ENCODE results near the gene DENND4A. TPM values are rescaled to one million over a fixed set of nuclear protein-coding genes. Genes with fewer than 3 reads are reported as not detected.
A peak's percentile ranks its signal among the peaks of the same experiment; 100 is the strongest.

DENND4A gene
- total and polyA plus RNA-seq, 10 donors = 9.4 to 88.2 (median 57.3) TPM

GRCh38 chr15:65791335-65792137, 557 bp downstream of the DENND4A start:
- DNase-seq = peak; percentile 91
- intact Hi-C loops (cut with DNase I; ENCODE audit: low total_unique reads) = no loop called here
- H3K4me1 ChIP-seq = peaks cover 21 to 72% (median 55%) of the 10 kb centered on the region in 6 donors
- no peaks in the 10 kb centered on the region for H3K9me3 ChIP-seq
- 0% methylated on average over 22 to 69 of the region's 69 CpGs for WGBS, 5 donors
- H3K36me3 ChIP-seq = no peaks in the 10 kb centered on the region
- H3K27me3 ChIP-seq (replicated peaks in 1 of 7) = no peaks in the 10 kb centered on the region
- peak overlapping the region; percentile 98 to 100 (median 99) for H3K27ac ChIP-seq
- peak overlapping the region; percentile 65 to 83 (median 74) for H3K4me3 ChIP-seq
- peak in 1 of 3 donors; percentile 59 for TF ChIP-seq POLR2A (IDR thresholded peaks at IDR 0.05)
- peak in 1 of 3 donors; percentile 90 for TF ChIP-seq POLR2AphosphoS5 (IDR thresholded peaks at IDR 0.05)
- TF ChIP-seq CTCF (IDR thresholded peaks at IDR 0.05 in 8 of 11, conservative IDR thresholded peaks at IDR 0.05 in 3 of 11) = no peak

- H3K4me1 ChIP-seq = peaks cover 21 to 72% (median 56%) of the 10 kb centered on the region in 6 donors
- H3K36me3 ChIP-seq = no peaks in the 10 kb centered on the region
- TF ChIP-seq POLR2AphosphoS5 (IDR thresholded peaks at IDR 0.05) (no peak), CTCF (IDR thresholded peaks at IDR 0.05 in 8 of 11, conservative IDR thresholded peaks at IDR 0.05 in 3 of 11) (peak in 3 of 11 experiments; percentile 10 to 16 (median 11)), POLR2A (IDR thresholded peaks at IDR 0.05) (no peak)
- peak overlapping the region; percentile 98 to 100 (median 99) for H3K27ac ChIP-seq
- intact Hi-C loops (cut with DNase I; ENCODE audit: low total_unique reads) = no loop called here
- WGBS, 5 donors = 3 to 8% (median 4%) methylated on average over 14 of the region's 14 CpGs
- no peaks in the 10 kb centered on the region for H3K9me3 ChIP-seq
- peak overlapping the region; percentile 65 to 83 (median 74) for H3K4me3 ChIP-seq
- no peaks in the 10 kb centered on the region for H3K27me3 ChIP-seq (replicated peaks in 1 of 7)
- no peak for DNase-seq
These were observed 1.3 kb downstream of the DENND4A start for GRCh38 chr15:65790694-65791334.

DNA sequence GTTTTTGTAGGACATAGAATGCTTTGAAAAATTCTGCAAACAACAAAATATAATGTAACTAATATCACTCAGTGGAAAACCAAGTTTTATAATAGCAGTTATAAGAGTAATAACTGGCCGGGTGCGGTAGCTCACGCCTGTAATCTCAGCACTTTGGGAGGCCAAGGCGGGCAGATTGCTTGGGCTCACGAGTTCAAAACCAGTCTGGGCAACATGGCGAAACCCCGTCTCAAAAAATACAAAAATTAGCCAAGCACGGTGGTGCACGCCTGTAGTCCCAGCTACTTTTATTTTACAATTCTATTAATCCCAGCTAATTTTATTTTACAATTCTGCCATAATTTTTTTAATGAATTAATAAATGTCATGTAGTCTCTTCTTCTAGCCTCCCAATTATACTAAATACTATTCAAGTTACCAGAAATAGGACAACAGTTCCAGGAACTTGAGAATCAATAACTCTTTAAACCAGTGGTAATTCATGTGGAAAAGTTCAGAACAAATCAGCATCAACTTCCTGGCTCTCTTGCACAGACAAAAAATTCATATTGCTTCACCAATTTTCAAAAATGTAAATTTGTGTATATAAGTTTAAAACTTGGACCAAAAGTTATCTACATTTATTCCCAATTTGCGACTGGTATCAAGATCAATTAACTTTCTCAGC, 2.2 kb downstream of the DENND4A start:
- Histone ChIP-seq H3K9me3 (no peaks in the 10 kb centered on the region), H3K27me3 (replicated peaks in 1 of 7) (no peaks in the 10 kb centered on the region), H3K27ac (peak overlapping the region; percentile 98 to 100 (median 99)), H3K36me3 (peaks cover 0 to 4% (median 0%) of the 10 kb centered on the region in 6 donors), H3K4me3 (peak overlapping the region in 5 of 8 donors; percentile 69 to 83 (median 77)), H3K4me1 (peaks cover 21 to 81% (median 56%) of the 10 kb centered on the region in 6 donors)
- intact Hi-C loops (cut with DNase I; ENCODE audit: low total_unique reads) = no loop called here
- WGBS, 5 donors = 73 to 81% (median 76%) methylated on average over 10 of the region's 10 CpGs
- no peak for DNase-seq
- TF ChIP-seq POLR2AphosphoS5 (IDR thresholded peaks at IDR 0.05) (no peak), POLR2A (IDR thresholded peaks at IDR 0.05) (no peak), CTCF (IDR thresholded peaks at IDR 0.05 in 8 of 11, conservative IDR thresholded peaks at IDR 0.05 in 3 of 11) (no peak)

Data from spleen (tissue), 11 donors.